ENCODE measurements around the gene SPTAN1.
"Not testable (repeated sequence)": the region's sequence is repeated elsewhere in the genome, so short reads cannot be mapped to it uniquely, and the experiment has no call there.

SPTAN1 gene

GRCh38 chr9:128553728-128554127, 1.3 kb downstream of the SPTAN1 start:
- peak; percentile 39 for DNase-seq

GRCh38 chr9:128554155-128554862, 1.9 kb downstream of the SPTAN1 start:
- DNase-seq, result peak; percentile 80

- DNase-seq, result peak; percentile 25
These were observed 2.9 kb downstream of the SPTAN1 start for GRCh38 chr9:128555180-128555721.

GRCh38 chr9:128556276-128556675, 3.9 kb downstream of the SPTAN1 start:
- no peak for DNase-seq

GRCh38 chr9:128556926-128557634, 4.7 kb downstream of the SPTAN1 start:
- no peak for DNase-seq

GRCh38 chr9:128558431-128559310, 6.3 kb downstream of the SPTAN1 start:
- peak; percentile 41 for DNase-seq

GRCh38 chr9:128565578-128565977, 13.2 kb downstream of the SPTAN1 start:
- no peak for DNase-seq

- no peak for DNase-seq
These were observed 16.2 kb downstream of the SPTAN1 start for GRCh38 chr9:128568470-128569078.

- DNase-seq, result no peak
These were observed 23.1 kb downstream of the SPTAN1 start for GRCh38 chr9:128575469-128575868.

GRCh38 chr9:128575916-128576315, 23.5 kb downstream of the SPTAN1 start:
- DNase-seq, result no peak

GRCh38 chr9:128577206-128577605, 24.8 kb downstream of the SPTAN1 start:
- DNase-seq, result no peak

- no peak for DNase-seq
These were observed 26.8 kb downstream of the SPTAN1 start for GRCh38 chr9:128579194-128579593.

- no peak for DNase-seq
These were observed 28.3 kb downstream of the SPTAN1 start for GRCh38 chr9:128580731-128581130.

- not testable (repeated sequence) for DNase-seq
These were observed 32.8 kb downstream of the SPTAN1 start for GRCh38 chr9:128585155-128585554.

GRCh38 chr9:128586934-128587333, 34.5 kb downstream of the SPTAN1 start:
- DNase-seq, result not testable (repeated sequence)

- no peak for DNase-seq
These were observed 35.1 kb downstream of the SPTAN1 start for GRCh38 chr9:128587453-128587852.

GRCh38 chr9:128588581-128589233, 36.3 kb downstream of the SPTAN1 start:
- no peak for DNase-seq

GRCh38 chr9:128593039-128593438, 40.7 kb downstream of the SPTAN1 start:
- no peak for DNase-seq

- DNase-seq, result no peak
These were observed 41.5 kb downstream of the SPTAN1 start for GRCh38 chr9:128593856-128594255.

- DNase-seq, result no peak
These were observed 43.1 kb downstream of the SPTAN1 start for GRCh38 chr9:128595471-128595870.

- no peak for DNase-seq
These were observed 47.7 kb downstream of the SPTAN1 start for GRCh38 chr9:128600099-128600498.

- DNase-seq, result no peak
These were observed 51.3 kb downstream of the SPTAN1 start for GRCh38 chr9:128603697-128604096.
